Mammary epithelial cell (primary cell): ENCODE data around the gene HIVEP2.

Experiments
- EZH2 ChIP-seq: IDR thresholded peaks from 2 replicates; pipeline ENCODE4 v1.6.1; 2012; ENCODE audit warnings: low read length, inconsistent platforms, borderline replicate concordance
- TF ChIP-seq, protein P1 (sequence below), 2 donors: IDR thresholded peaks in 1 of 2; conservative IDR thresholded peaks in 1 of 2; 2 replicates each; pipeline ENCODE4 v1.5.1; 2011 to 2012; ENCODE audit warnings: inconsistent platforms in 2 of 2, low read length in 2 of 2, mild to moderate bottlenecking in 2 of 2, control low read depth in 1 of 2, low read depth in 1 of 2; ENCODE audit not compliant: insufficient read depth in 1 of 2; ENCODE audit errors: extremely low read depth in 1 of 2

DNA sequence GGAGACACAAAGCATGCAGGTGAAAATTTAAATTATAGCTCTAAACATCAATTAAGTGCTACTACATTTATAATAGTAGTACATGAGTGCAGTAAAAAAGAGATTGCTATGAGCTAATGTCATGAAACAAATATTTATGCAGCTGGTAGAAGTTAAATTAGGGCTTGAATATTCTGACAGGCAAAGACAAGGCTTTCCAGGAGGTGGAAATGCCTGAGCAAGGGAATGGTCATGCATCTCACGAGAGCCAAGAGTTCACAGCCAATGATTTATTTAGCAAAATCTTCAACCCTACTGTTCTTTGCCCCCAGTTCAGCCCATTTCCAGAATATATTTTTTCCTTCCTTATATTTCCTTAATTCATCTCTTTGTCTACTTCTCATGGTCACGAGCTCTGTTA is 128.9 kb downstream of the HIVEP2 start:
- TF ChIP-seq, protein P1, sequence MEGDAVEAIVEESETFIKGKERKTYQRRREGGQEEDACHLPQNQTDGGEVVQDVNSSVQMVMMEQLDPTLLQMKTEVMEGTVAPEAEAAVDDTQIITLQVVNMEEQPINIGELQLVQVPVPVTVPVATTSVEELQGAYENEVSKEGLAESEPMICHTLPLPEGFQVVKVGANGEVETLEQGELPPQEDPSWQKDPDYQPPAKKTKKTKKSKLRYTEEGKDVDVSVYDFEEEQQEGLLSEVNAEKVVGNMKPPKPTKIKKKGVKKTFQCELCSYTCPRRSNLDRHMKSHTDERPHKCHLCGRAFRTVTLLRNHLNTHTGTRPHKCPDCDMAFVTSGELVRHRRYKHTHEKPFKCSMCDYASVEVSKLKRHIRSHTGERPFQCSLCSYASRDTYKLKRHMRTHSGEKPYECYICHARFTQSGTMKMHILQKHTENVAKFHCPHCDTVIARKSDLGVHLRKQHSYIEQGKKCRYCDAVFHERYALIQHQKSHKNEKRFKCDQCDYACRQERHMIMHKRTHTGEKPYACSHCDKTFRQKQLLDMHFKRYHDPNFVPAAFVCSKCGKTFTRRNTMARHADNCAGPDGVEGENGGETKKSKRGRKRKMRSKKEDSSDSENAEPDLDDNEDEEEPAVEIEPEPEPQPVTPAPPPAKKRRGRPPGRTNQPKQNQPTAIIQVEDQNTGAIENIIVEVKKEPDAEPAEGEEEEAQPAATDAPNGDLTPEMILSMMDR (conservative IDR thresholded peaks at IDR 0.05 in 1 of 2, IDR thresholded peaks at IDR 0.05 in 1 of 2; ENCODE audit: extremely low read depth in 1 of 2, insufficient read depth in 1 of 2, low read depth in 1 of 2, low read length in 2 of 2) = no peak
- TF ChIP-seq EZH2 = no peak
